ENCODE results near the gene GPR37.

The GPR37 gene

GRCh38 chr7:124728610-124729009 is 37.0 kb downstream of the GPR37 start:
- no peak for DNase-seq (ENCODE audit: low read depth in 3 of 3)

- no peak for DNase-seq (ENCODE audit: low read depth in 3 of 3)
Observed at GRCh38 chr7:124724507-124725192, 40.9 kb downstream of the GPR37 start.

- DNase-seq (ENCODE audit: low read depth in 3 of 3), result no peak
Observed at GRCh38 chr7:124724079-124724478, 41.5 kb downstream of the GPR37 start.

- DNase-seq (ENCODE audit: low read depth in 3 of 3), result no peak
Observed at GRCh38 chr7:124723012-124723411, 42.6 kb downstream of the GPR37 start.

- no peak for DNase-seq (ENCODE audit: low read depth in 3 of 3)
Observed at GRCh38 chr7:124722292-124722691, 43.3 kb downstream of the GPR37 start.

GRCh38 chr7:124720195-124720594 is 45.4 kb downstream of the GPR37 start:
- DNase-seq (ENCODE audit: low read depth in 3 of 3), result no peak

- DNase-seq (ENCODE audit: low read depth in 3 of 3), result no peak
Observed at GRCh38 chr7:124718032-124718766, 47.4 kb downstream of the GPR37 start.

- no peak for DNase-seq (ENCODE audit: low read depth in 3 of 3)
Observed at GRCh38 chr7:124716894-124717293, 48.7 kb downstream of the GPR37 start.

GRCh38 chr7:124713086-124713485 is 52.5 kb downstream of the GPR37 start:
- no peak for DNase-seq (ENCODE audit: low read depth in 3 of 3)

GRCh38 chr7:124712017-124712416 is 53.6 kb downstream of the GPR37 start:
- no peak for DNase-seq (ENCODE audit: low read depth in 3 of 3)

- no peak for DNase-seq (ENCODE audit: low read depth in 3 of 3)
Observed at GRCh38 chr7:124702385-124702784, 63.2 kb downstream of the GPR37 start.

- no peak for DNase-seq (ENCODE audit: low read depth in 3 of 3)
Observed at GRCh38 chr7:124701955-124702354, 63.6 kb downstream of the GPR37 start.

- DNase-seq (ENCODE audit: low read depth in 3 of 3), result no peak
Observed at GRCh38 chr7:124700655-124701054, 64.9 kb downstream of the GPR37 start.

GRCh38 chr7:124698964-124699363 is 66.6 kb downstream of the GPR37 start:
- no peak for DNase-seq (ENCODE audit: low read depth in 3 of 3)

- no peak for DNase-seq (ENCODE audit: low read depth in 3 of 3)
Observed at GRCh38 chr7:124697746-124698145, 67.8 kb downstream of the GPR37 start.

Measured in stimulated activated CD4-positive, alpha-beta T cell treated with anti-CD3 and anti-CD28 coated beads, TNF-alpha, amount 100 ng/mL, for 4 hours (primary cell).